HG03060 (cell line): Measurements from ENCODE around the gene CD40.

Experiments used
- ATAC-seq: cut with Tn5 transposase; IDR thresholded peaks from one replicate; pipeline ENCODE4 v1.9.1; 2021; ENCODE audit warnings: low read depth, moderate number of reproducible peaks; ENCODE audit not compliant: unreplicated experiment

CD40 gene

GRCh38 chr20:46169245-46170171 is 51.4 kb downstream of the CD40 start:
- no peak for ATAC-seq

- ATAC-seq = no peak
Observed at GRCh38 chr20:46171476-46171875, 53.4 kb downstream of the CD40 start.

GRCh38 chr20:46171909-46172308 is 53.8 kb downstream of the CD40 start:
- ATAC-seq = no peak

- no peak for ATAC-seq
Observed at GRCh38 chr20:46172455-46172854, 54.3 kb downstream of the CD40 start.

GRCh38 chr20:46172961-46173536 is 54.9 kb downstream of the CD40 start:
- no peak for ATAC-seq

GRCh38 chr20:46173652-46174468 is 55.7 kb downstream of the CD40 start:
- ATAC-seq = no peak

GRCh38 chr20:46174469-46175126 is 56.5 kb downstream of the CD40 start:
- ATAC-seq = no peak

- no peak for ATAC-seq
Observed at GRCh38 chr20:46175127-46175494, 57.0 kb downstream of the CD40 start.

- no peak for ATAC-seq
Observed at GRCh38 chr20:46176739-46177378, 58.7 kb downstream of the CD40 start.

- ATAC-seq = no peak
Observed at GRCh38 chr20:46177768-46178167, 59.7 kb downstream of the CD40 start.

GRCh38 chr20:46178891-46179290 is 60.8 kb downstream of the CD40 start:
- no peak for ATAC-seq
